Measurements from ENCODE around the gene RWDD4. TPM values are rescaled to one million over a fixed set of nuclear protein-coding genes. Genes with fewer than 3 reads are reported as not detected.
A peak's percentile ranks its signal among the peaks of the same experiment; 100 is the strongest.

The RWDD4 gene
- total RNA-seq, 1 donor from 2014 or later, result 19.4 TPM

- H4K20me1 ChIP-seq (ENCODE audit: insufficient read depth, low read length), result no peaks in the 10 kb centered on the region
- no peaks in the 10 kb centered on the region for H3K27me3 ChIP-seq (ENCODE audit: insufficient read depth, low read length)
- H3K9ac ChIP-seq (ENCODE audit: low read length), result no peak overlapping the region
- no peak overlapping the region for H3K27ac ChIP-seq (ENCODE audit: low read depth, low read length)
- H3K4me3 ChIP-seq (ENCODE audit: insufficient read depth, low read depth, low read length), result no peak overlapping the region
- FAIRE-seq, result no peak
- no peaks in the 10 kb centered on the region for H3K36me3 ChIP-seq (ENCODE audit: insufficient read depth, low read length)
- no peak overlapping the region for H3K4me3 Mint-ChIP-seq (ENCODE audit: unreplicated experiment)
- H3K9me3 Mint-ChIP-seq (ENCODE audit: unreplicated experiment), result no peaks in the 10 kb centered on the region
- H3K4me1 Mint-ChIP-seq (ENCODE audit: low read depth, unreplicated experiment), result no peaks in the 10 kb centered on the region
- no peaks in the 10 kb centered on the region for H3K79me2 ChIP-seq (ENCODE audit: insufficient read depth, low read length)
- H3K4me2 ChIP-seq (ENCODE audit: low read length), result no peak overlapping the region
- no peaks in the 10 kb centered on the region for H3K4me1 ChIP-seq (ENCODE audit: insufficient read depth, low read length)
- no peak for TF ChIP-seq EZH2 (IDR thresholded peaks at IDR 0.05; ENCODE audit: insufficient read depth, low read length)
- TF ChIP-seq, protein P1, sequence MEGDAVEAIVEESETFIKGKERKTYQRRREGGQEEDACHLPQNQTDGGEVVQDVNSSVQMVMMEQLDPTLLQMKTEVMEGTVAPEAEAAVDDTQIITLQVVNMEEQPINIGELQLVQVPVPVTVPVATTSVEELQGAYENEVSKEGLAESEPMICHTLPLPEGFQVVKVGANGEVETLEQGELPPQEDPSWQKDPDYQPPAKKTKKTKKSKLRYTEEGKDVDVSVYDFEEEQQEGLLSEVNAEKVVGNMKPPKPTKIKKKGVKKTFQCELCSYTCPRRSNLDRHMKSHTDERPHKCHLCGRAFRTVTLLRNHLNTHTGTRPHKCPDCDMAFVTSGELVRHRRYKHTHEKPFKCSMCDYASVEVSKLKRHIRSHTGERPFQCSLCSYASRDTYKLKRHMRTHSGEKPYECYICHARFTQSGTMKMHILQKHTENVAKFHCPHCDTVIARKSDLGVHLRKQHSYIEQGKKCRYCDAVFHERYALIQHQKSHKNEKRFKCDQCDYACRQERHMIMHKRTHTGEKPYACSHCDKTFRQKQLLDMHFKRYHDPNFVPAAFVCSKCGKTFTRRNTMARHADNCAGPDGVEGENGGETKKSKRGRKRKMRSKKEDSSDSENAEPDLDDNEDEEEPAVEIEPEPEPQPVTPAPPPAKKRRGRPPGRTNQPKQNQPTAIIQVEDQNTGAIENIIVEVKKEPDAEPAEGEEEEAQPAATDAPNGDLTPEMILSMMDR (IDR thresholded peaks at IDR 0.05; ENCODE audit: insufficient read depth, low read depth, low read length), result no peak
- H2AFZ ChIP-seq (ENCODE audit: low read depth, low read length), result no peak overlapping the region
- no peak for DNase-seq (ENCODE audit: low read depth)
- no peaks in the 10 kb centered on the region for H3K27me3 Mint-ChIP-seq (ENCODE audit: low read depth, unreplicated experiment)
- H3K36me3 Mint-ChIP-seq (ENCODE audit: low read depth, unreplicated experiment), result no peaks in the 10 kb centered on the region
- H3K9me3 ChIP-seq (ENCODE audit: insufficient read depth, low read depth, low read length), result no peaks in the 10 kb centered on the region
- H3K27ac Mint-ChIP-seq (ENCODE audit: unreplicated experiment), result no peak overlapping the region
Measured at GRCh38 chr4:183620421-183620820, 38.6 kb downstream of the RWDD4 start.

GRCh38 chr4:183618681-183619080 is 40.3 kb downstream of the RWDD4 start:
- no peak for FAIRE-seq
- no peaks in the 10 kb centered on the region for H3K4me1 Mint-ChIP-seq (ENCODE audit: low read depth, unreplicated experiment)
- no peaks in the 10 kb centered on the region for H3K27me3 Mint-ChIP-seq (ENCODE audit: low read depth, unreplicated experiment)
- H3K27me3 ChIP-seq (ENCODE audit: insufficient read depth, low read length), result no peaks in the 10 kb centered on the region
- H3K4me2 ChIP-seq (ENCODE audit: low read length), result no peak overlapping the region
- no peak overlapping the region for H3K4me3 ChIP-seq (ENCODE audit: insufficient read depth, low read depth, low read length)
- H3K36me3 Mint-ChIP-seq (ENCODE audit: low read depth, unreplicated experiment), result no peaks in the 10 kb centered on the region
- no peaks in the 10 kb centered on the region for H3K79me2 ChIP-seq (ENCODE audit: insufficient read depth, low read length)
- H3K4me3 Mint-ChIP-seq (ENCODE audit: unreplicated experiment), result no peak overlapping the region
- no peak overlapping the region for H3K27ac ChIP-seq (ENCODE audit: low read depth, low read length)
- H2AFZ ChIP-seq (ENCODE audit: low read depth, low read length), result peak overlapping the region; percentile 46
- H3K36me3 ChIP-seq (ENCODE audit: insufficient read depth, low read length), result no peaks in the 10 kb centered on the region
- no peak overlapping the region for H3K9ac ChIP-seq (ENCODE audit: low read length)
- no peaks in the 10 kb centered on the region for H3K9me3 Mint-ChIP-seq (ENCODE audit: unreplicated experiment)
- no peaks in the 10 kb centered on the region for H3K4me1 ChIP-seq (ENCODE audit: insufficient read depth, low read length)
- H3K9me3 ChIP-seq (ENCODE audit: insufficient read depth, low read depth, low read length), result no peaks in the 10 kb centered on the region
- TF ChIP-seq, protein P1 (IDR thresholded peaks at IDR 0.05; ENCODE audit: insufficient read depth, low read depth, low read length), result no peak
- TF ChIP-seq EZH2 (IDR thresholded peaks at IDR 0.05; ENCODE audit: insufficient read depth, low read length), result no peak
- DNase-seq (ENCODE audit: low read depth), result no peak
- no peaks in the 10 kb centered on the region for H4K20me1 ChIP-seq (ENCODE audit: insufficient read depth, low read length)
- no peak overlapping the region for H3K27ac Mint-ChIP-seq (ENCODE audit: unreplicated experiment)

DNA sequence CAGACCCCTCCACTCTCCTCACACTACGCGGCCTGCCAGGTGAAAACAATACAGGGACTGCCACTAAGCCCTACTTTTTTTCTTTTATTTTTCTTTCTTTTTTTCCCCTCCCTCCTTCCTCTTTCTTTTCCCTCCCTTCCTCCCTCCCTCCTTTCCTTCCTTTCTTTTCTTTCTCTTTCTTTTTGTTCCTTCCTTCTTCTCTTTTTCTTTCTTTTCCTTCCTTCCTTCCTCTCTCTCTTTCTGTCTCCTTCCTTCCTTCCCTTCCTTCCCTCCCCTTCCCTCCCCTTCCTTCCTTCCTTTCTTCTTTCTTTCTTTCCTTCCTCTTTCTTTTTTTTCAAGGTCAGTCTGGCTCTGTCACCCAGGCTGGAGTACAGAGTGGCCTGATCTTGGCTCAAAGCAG is 41.9 kb downstream of the RWDD4 start:
- no peak overlapping the region for H3K27ac ChIP-seq (ENCODE audit: low read depth, low read length)
- H3K4me2 ChIP-seq (ENCODE audit: low read length), result no peak overlapping the region
- H4K20me1 ChIP-seq (ENCODE audit: insufficient read depth, low read length), result no peaks in the 10 kb centered on the region
- no peak for TF ChIP-seq EZH2 (IDR thresholded peaks at IDR 0.05; ENCODE audit: insufficient read depth, low read length)
- TF ChIP-seq, protein P1 (IDR thresholded peaks at IDR 0.05; ENCODE audit: insufficient read depth, low read depth, low read length), result no peak
- DNase-seq (ENCODE audit: low read depth), result no peak
- Mint-ChIP-seq H3K36me3 (ENCODE audit: low read depth, unreplicated experiment) (no peaks in the 10 kb centered on the region), H3K27me3 (ENCODE audit: low read depth, unreplicated experiment) (peaks cover 4% of the 10 kb centered on the region), H3K9me3 (ENCODE audit: unreplicated experiment) (no peaks in the 10 kb centered on the region), H3K4me3 (ENCODE audit: unreplicated experiment) (no peak overlapping the region), H3K27ac (ENCODE audit: unreplicated experiment) (no peak overlapping the region), H3K4me1 (ENCODE audit: low read depth, unreplicated experiment) (no peaks in the 10 kb centered on the region)
- H3K79me2 ChIP-seq (ENCODE audit: insufficient read depth, low read length), result no peaks in the 10 kb centered on the region
- no peaks in the 10 kb centered on the region for H3K4me1 ChIP-seq (ENCODE audit: insufficient read depth, low read length)
- no peaks in the 10 kb centered on the region for H3K9me3 ChIP-seq (ENCODE audit: insufficient read depth, low read depth, low read length)
- no peaks in the 10 kb centered on the region for H3K27me3 ChIP-seq (ENCODE audit: insufficient read depth, low read length)
- H3K36me3 ChIP-seq (ENCODE audit: insufficient read depth, low read length), result no peaks in the 10 kb centered on the region
- no peak overlapping the region for H2AFZ ChIP-seq (ENCODE audit: low read depth, low read length)
- no peak overlapping the region for H3K4me3 ChIP-seq (ENCODE audit: insufficient read depth, low read depth, low read length)
- no peak overlapping the region for H3K9ac ChIP-seq (ENCODE audit: low read length)
- FAIRE-seq, result no peak
